Esophagus muscularis mucosa (tissue), 4 donors: ENCODE data around the gene RAD9A.

Experiments used
- CTCF ChIP-seq, 3 experiments: fragments of 200-600 bp in 2 of 3; fragments of 450-650 bp in 1 of 3; sonication (generic) in 2 of 3; IDR thresholded peaks; one replicate each; pipeline ENCODE4 v1.5.1; 2017 to 2019; ENCODE audit warnings: antibody characterized with exemption in 3 of 3, mild to moderate bottlenecking in 2 of 3, moderate library complexity in 1 of 3
- EP300 ChIP-seq: sonication (generic); formaldehyde crosslinking; IDR thresholded peaks from one replicate; pipeline ENCODE4 v1.6.1; 2017; ENCODE audit warnings: antibody characterized with exemption
- POLR2A ChIP-seq: fragments of 450-650 bp; IDR thresholded peaks from one replicate; pipeline ENCODE4 v1.6.1; 2017; ENCODE audit warnings: antibody characterized with exemption, moderate library complexity, mild to moderate bottlenecking, low read depth

GRCh38 chr11:67375320-67376055, 16.3 kb upstream of the RAD9A start:
- no peak for TF ChIP-seq CTCF (IDR thresholded peaks at IDR 0.05)
- TF ChIP-seq POLR2A, result no peak
- no peak for TF ChIP-seq EP300
